RKO (cell line): ENCODE measurements around the gene LEMD1.

Source experiments
- DNase-seq: peaks from one replicate; pipeline ENCODE4 v3.0.0-alpha.2; 2016; ENCODE audit warnings: low spot score

The LEMD1 gene, protein sequence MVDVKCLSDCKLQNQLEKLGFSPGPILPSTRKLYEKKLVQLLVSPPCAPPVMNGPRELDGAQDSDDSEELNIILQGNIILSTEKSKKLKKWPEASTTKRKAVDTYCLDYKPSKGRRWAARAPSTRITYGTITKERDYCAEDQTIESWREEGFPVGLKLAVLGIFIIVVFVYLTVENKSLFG

DNA sequence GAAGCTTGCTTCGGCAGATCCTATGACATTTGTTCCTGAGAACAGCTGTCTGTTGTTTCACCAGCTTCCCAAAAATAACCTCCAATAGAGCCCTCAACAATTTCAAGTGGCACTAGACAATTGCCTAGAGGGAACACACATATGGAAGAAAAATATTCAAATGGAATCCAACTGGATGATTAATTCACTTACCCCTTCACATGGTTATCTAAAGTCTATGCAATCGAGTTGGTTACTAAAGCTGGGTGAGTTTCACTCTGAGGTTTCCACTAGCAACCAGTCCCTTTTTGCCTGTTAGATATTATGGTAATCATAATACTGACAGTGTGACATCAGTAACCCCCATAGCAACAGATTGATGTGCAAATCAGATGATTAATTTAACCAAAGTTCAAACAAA, at the start of gene LEMD1:
Gene LEMD1 (minus strand): TSS at position 259 of the 400 bp plus-strand sequence. CDS start 1,520 bp downstream, outside the sequence.
- DNase-seq, result no peak

DNA sequence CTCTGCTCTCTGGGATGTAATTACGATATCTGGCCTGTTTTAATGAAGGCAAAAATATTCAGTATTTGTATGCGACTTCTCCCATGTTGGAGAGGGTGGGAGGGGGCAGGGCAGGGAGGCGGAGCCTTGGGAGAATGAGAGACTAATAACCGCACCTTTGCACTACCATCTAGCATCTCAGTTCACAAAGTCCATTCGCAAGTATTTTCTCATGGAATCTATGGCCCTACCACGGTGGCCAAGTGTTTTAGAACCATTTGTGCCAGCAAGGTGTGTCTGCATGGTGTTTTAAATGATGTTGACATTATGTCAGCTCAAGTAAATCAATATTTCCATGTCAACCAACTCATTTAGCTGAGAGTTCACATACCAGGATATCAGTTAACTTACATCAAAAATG, 48.3 kb upstream of the LEMD1 start:
- DNase-seq, result no peak

GRCh38 chr1:205466595-205467220, 44.9 kb upstream of the LEMD1 start:
- no peak for DNase-seq

DNA sequence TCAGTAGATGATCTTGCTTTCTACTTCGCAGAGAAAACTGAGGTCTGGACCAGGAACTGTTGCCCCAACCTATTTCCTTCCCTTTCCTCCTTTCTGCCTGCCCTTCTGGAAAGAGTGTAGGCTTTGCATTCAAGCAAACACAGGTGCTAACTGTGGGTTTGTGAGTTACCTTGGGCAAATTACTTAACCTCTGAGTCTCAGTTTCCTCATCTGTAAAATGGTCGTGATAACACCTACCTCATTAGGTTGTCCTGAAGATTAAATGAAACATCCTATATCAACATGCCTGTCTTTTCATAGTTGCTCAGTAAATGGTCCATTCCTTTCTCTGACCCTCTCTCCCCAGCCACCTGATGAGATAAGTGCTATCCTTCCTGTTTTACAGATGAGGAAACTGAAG, 43.5 kb upstream of the LEMD1 start:
- DNase-seq, result no peak

GRCh38 chr1:205458777-205459566, 37.1 kb upstream of the LEMD1 start:
- peak; percentile 50 for DNase-seq

- no peak for DNase-seq
Observed at GRCh38 chr1:205456868-205457745, 35.3 kb upstream of the LEMD1 start.

- no peak for DNase-seq
Observed at GRCh38 chr1:205456383-205456867, 34.6 kb upstream of the LEMD1 start.

DNA sequence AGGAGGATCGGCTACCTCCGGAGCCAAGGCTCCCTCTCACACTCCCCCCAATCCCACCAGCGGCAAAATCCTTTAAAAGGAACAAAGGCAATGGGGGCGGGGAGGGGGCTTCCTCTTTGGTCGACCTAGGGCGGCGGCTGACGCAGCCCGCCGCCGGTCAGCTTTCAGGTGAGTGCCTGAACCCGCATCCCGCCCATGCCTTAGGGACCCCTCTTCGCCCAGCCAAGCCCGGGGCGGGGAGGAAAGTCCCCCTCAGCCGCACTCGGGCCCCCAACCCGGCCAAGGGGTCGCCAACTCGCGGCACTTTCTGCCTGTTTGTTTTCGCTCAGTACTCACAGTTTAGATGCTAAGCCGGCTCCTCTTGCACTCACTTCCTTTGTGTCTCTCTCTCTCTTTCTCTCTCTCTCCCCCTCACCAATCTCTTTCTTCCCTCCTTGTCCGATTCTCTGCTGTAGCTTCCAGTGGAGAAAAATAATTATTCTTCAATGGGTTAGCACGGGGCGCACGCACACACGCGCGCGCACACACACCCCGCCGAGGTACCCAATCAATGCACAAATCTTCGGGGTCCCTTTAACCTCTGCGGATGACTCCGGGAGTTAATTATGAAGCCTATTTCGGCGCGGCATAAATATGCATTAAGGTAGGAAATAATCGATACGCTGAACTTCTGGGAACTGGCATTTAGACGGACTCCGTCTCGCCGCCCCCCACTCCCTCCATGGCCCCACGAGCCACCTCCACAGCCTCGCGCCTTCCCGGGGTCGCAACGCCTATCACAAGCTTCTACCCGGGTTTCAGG, 33.9 kb upstream of the LEMD1 start, which contains the start of gene BLACAT1:
Gene BLACAT1 (minus strand): TSS at position 465 of the 802 bp plus-strand sequence.
- DNase-seq, result no peak

DNA sequence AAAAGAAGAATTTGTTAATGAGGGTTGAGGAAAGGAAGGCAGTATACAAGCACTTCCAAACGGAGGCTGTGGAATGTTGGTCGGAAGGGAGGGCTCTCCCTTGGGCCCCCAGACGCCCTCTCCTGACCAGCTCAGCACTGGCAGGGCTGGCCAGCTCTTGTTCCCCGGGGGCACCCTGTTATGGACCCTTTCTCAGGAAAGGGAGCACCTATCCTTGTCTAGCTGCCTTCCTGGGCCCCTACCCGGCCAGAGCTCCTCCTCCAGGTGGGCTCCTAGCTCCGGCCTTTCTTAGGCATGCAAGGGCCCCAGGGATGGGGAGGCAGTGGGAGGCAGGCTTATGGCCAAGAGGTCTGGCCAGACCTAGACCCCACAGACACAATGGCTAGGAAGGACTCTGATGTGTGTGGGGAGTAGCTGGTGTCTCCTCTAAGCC, 33.1 kb upstream of the LEMD1 start:
- no peak for DNase-seq

GRCh38 chr1:205453466-205453865, 31.6 kb upstream of the LEMD1 start:
- no peak for DNase-seq

- DNase-seq, result no peak
Observed at GRCh38 chr1:205452933-205453332, 31.1 kb upstream of the LEMD1 start.

- DNase-seq, result no peak
Observed at GRCh38 chr1:205452364-205452763, 30.5 kb upstream of the LEMD1 start.

- no peak for DNase-seq
Observed at GRCh38 chr1:205451759-205452164, 29.9 kb upstream of the LEMD1 start.

GRCh38 chr1:205451202-205451601, 29.3 kb upstream of the LEMD1 start:
- DNase-seq, result no peak

DNA sequence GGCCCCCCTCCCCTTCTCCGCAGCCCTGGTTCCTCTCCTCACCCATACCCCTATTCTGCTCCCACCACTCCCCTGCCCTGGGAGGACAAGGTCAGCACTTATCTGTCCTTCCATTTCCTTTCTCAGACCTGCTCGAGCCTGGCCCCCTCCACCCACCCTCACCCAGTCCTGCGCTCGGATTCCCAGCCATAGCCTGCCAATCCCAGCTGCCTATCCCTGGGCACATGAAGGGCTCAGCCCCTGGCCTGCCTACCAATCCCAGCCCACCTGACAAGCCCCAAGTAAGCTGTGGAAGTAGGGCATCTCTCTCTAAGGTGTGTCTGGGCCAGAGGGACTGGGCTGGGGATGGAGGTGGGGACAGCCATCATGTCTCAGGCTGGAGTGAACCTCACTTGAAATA, 28.6 kb upstream of the LEMD1 start:
- DNase-seq, result no peak

- peak; percentile 87 for DNase-seq
Observed at GRCh38 chr1:205449750-205450443, 28.0 kb upstream of the LEMD1 start.

- no peak for DNase-seq
Observed at GRCh38 chr1:205449254-205449749, 27.4 kb upstream of the LEMD1 start.

DNA sequence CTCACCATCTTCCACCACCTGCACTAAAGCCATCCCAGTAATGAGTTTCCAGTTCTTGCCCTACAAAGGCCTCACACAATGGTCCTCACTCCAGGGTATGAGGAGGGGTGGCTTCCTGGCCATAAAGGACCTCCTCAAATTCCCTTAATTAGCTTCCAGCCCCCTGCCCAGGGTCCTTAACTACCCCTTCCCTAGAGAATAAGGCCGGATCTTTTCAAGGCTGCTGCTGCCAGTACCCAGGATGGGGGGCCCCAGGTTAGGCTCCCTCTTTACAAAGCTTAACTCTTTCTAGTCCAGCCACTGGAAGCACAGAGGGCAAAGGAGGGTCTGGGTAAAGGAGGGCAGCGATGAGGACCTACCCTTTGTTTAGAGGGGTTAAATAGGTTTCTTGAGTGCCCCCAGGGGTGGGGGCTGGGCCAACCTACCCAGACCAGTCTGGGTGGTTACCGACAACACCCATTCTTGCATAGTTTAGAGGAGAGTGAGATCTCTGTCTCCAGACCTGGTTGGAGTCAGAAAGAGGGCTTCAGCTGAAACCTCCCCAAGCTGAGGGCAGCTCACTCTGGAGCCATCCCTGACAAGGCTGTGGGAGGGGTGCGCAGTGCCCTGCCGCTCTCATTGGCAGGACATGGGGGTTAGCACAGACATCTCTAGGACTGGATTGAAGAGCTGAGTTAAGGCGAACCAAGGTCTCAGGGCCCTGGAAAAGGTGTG, 26.8 kb upstream of the LEMD1 start:
- no peak for DNase-seq
